LHCN-M2 (cell line): Measurements from ENCODE around the gene WDR4. TPM values are rescaled to one million over a fixed set of nuclear protein-coding genes. Genes with fewer than 3 reads are reported as not detected.
"Not testable (repeated sequence)": the region's sequence is repeated elsewhere in the genome, so short reads cannot be mapped to it uniquely, and the experiment has no call there.

Experiments used
- DNase-seq: peaks from one replicate; pipeline ENCODE4 v3.0.0-alpha.2; 2012; ENCODE audit warnings: low read depth
- polyA plus RNA-seq: library from polyadenylated mRNA; unstranded; fragments of >200 nt; gene quantifications from one replicate; pipeline ENCODE4 v1.2.1, GENCODE V29; 2012; ENCODE audit warnings: missing spikeins
- total RNA-seq: library from RNA; depleted of rRNA; stranded (reverse); fragments of >200 nt; gene quantifications from 2 replicates; pipeline ENCODE4 v1.2.3, GENCODE V29; 2014; rRNA removed

Gene WDR4, protein sequence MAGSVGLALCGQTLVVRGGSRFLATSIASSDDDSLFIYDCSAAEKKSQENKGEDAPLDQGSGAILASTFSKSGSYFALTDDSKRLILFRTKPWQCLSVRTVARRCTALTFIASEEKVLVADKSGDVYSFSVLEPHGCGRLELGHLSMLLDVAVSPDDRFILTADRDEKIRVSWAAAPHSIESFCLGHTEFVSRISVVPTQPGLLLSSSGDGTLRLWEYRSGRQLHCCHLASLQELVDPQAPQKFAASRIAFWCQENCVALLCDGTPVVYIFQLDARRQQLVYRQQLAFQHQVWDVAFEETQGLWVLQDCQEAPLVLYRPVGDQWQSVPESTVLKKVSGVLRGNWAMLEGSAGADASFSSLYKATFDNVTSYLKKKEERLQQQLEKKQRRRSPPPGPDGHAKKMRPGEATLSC
- total RNA-seq = 16.9 and 19.6 TPM in 2 replicates
- 14.4 TPM for polyA plus RNA-seq

DNA sequence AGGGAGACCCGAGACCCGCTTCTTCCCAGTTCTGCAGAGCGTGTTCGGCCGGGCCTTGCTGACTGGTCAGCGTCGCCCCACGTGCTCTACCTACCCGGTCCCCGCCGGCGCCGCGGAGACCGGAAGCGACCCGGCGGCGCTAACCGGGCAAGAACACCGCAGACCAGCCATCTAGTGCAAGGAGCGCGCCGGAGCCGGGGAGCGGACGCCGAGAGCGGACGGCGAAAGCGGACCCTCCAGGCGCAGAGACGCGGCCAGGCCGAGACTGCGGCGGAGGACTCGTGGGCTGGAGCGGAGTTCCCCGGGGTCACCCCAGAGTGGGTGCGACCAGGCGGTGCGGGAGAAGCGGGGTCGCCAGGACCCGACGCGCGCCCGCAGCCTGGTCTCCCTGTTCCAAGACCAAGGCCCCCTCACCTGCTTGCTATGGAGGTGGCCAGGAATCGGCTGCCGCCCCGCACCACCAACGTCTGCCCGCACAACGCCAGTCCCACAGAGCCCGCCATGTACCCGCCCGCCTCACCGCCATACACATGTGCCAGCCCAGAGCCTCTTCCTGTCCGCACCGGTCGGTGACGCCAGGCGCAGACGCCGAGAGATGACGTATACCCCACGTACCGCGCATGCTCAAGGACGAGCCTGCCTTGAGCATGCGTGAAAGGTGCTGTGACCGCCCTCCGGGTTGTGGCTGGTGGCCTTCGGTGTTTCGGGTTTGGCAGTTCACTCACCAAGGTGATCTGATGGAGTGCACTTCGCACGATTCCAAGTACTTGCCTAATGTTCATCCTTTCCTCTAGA lies at the start of gene WDR4:
Gene WDR4, minus strand, starts transcription at position 547 of the 795 bp plus-strand sequence. Its CDS starts 44 bp downstream, at position 503.
- peak; percentile 96 for DNase-seq

DNA sequence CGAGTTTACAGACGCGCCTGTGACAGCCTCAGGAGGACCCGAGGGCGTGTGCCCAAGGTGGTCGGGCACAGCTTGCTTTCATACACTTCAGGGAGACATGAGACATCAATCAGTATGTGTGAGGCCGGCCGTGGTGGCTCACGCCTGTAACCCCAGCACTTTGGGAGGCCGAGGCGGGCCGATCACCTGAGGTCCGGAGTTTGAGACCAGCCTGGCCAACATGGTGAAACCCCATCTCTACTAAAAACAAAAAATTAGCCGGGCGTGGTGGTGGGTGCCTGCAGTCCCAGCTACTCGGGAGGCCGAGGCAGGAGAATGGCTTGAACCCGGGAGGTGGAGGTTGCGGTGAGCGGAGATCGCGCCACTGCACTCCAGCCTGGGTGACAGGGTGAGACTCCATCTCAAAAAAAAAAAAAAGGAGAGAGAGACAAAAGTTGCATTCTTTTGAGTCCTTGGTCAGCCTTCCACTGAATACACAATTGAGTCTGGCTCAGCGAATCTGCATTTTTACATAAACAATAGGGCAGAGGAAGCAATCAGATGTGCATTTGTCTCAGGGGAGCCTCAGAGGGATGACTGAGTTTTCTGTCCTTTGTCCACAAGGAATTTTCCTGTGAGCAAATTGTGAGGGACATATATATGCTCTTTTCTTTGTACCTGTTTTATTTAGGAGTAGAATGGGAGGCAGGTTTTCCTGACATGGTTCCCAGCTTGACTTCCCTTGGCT lies 48.3 kb upstream of the WDR4 start:
- not testable (repeated sequence) for DNase-seq

DNA sequence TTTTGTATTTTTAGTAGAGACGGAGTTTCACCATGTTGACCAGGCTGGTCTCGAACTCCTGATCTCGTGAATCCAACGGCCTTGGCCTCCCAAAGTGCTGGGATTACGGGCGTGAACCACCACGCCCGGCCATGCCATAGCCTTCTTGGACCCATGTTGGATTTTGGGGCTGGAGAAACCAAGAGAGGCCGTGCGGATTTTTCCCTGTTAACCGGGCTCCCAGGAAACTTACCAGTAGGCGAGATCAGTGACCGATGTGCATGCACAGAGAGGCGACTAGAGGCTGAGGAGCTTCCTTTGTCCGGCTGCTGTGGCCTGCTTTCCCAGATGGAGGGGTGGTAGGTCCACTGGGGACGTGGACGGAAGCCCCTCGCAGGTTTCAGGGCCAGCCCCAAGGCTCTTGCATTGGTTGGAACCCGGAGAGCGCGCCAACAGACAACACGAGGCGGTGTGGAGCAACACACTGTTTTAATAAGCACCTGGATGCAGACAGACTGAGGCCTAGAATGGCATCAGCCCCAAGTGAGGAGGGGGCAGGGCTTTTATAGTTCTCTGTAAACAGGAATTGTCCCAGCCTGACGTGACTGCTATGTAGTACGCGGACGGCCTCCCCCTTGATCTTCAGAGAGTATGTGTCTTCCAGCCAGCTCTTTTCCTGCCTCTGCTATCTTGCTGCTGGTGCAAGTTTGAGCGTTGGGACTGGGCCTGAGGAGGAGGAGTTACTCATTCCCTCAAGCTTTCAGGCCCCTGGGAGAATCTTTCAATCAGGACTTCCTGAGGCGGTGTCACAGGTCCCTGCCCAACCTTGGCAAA lies 46.0 kb upstream of the WDR4 start, which contains the start of gene ERVH48-1:
Gene ERVH48-1, minus strand, starts transcription at position 517 of the 813 bp plus-strand sequence. CDS start 6,624 bp downstream, outside the sequence.
- no peak for DNase-seq

- no peak for DNase-seq
Measured at GRCh38 chr21:42924433-42924751, 45.1 kb upstream of the WDR4 start.

GRCh38 chr21:42923553-42924432 lies 44.5 kb upstream of the WDR4 start:
- peak; percentile 87 for DNase-seq

GRCh38 chr21:42922918-42923317 lies 43.6 kb upstream of the WDR4 start:
- no peak for DNase-seq

DNA sequence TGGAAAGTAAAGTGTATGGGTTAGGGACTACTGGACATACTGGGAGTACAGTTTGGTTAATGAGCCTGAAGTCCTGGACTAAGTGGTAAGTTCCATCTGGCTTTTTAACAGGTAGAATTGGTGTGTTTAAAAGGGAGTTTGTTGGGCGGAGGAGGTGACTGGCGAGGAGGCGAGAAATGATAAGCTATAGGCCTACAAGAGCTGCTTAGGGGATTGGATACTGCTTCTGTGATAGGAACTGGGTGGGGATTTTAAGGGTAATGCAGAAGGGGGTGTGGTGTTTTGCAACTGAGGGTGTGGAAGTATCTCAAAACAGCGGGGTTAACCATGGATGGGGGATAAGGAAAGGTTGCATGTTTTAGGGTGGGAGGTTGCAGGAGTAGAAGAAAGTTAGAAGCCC lies 42.6 kb upstream of the WDR4 start:
- DNase-seq = no peak

GRCh38 chr21:42918291-42918690 lies 39.0 kb upstream of the WDR4 start:
- DNase-seq = no peak

DNA sequence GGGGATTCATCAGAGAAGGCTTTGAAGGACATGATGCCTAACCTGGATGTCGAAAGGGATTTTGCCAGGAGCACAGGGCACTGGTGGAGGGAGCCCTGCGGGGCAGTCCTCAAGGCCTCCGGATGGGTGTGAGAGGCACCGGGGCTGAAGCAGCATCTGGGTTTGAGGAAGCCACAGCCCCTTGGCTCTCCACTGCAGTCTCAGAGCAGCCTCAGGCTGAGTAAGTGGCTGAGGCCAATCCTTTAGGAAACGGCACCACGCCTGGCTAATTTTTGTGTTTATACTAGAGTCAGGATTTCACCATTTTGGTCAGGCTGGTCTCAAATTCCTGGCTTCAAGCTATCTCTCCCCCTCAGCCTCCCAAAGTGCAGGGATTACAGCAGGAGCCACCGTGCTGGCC lies 34.1 kb upstream of the WDR4 start:
- no peak for DNase-seq

- not testable (repeated sequence) for DNase-seq
Measured at GRCh38 chr21:42911920-42912319, 32.6 kb upstream of the WDR4 start.

DNA sequence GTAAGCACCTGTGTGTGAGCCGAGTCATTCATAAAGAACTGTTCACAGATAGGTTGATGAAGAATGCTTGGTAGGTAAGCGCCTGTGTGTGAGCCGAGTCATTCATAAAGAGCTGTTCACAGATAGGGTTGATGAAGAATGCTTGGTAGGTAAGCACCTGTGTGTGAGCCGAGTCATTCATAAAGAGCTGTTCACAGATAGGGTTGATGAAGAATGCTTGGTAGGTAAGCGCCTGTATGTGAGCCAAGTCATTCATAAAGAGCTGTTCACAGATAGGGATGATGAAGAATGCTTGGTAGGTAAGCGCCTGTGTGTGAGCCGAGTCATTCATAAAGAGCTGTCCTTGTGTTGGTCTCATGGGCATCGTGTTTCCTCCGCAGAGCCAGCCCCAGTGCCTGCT lies 29.1 kb upstream of the WDR4 start:
- not testable (repeated sequence) for DNase-seq

GRCh38 chr21:42906233-42906632 lies 26.9 kb upstream of the WDR4 start:
- no peak for DNase-seq

DNA sequence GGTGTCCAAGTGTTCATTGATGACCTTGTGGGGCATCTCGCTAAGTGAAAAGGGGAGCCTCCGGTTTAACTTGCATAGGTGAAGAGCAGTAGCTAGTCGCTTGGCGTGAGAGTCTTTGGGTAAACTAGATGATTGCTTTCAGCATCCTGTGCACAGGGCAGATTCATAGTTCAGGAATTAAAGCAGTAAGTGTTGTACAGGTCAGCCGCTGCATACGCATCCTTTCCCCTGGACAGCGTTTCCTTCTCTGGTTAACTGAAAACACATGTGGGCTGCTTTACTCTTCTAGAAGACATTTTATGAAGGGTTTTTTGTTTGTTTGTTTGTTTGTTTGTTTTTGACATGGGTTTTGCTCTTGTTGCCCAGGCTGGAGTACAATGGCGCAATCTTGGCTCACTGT lies 25.9 kb upstream of the WDR4 start:
- no peak for DNase-seq

- DNase-seq = no peak
Measured at GRCh38 chr21:42903817-42904216, 24.5 kb upstream of the WDR4 start.

- no peak for DNase-seq
Measured at GRCh38 chr21:42900446-42900845, 21.1 kb upstream of the WDR4 start.

- DNase-seq = peak; percentile 97
Measured at GRCh38 chr21:42892931-42893755, 13.8 kb upstream of the WDR4 start, which contains the start of gene NDUFV3. NDUFV3 (plus strand) TSS chr21:42893309; CDS start chr21:42893334, 25 bp downstream.

DNA sequence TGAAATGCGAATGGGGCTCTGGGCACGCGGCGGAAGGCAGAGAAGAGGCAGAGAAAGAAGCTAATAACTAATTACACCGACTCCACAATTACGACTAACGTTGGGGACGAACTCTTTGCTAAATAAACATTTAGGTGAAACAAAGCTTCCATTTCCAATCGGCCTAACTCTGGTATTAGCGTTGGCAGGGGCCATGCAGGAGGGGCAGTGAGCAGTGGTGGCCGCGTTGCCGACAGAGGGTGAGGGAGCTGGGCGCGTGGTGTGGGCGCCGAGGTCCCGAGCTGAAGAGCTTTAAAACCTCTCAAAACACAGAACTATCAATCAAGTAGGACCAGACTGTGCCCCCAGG lies 13.2 kb upstream of the WDR4 start:
- no peak for DNase-seq

DNA sequence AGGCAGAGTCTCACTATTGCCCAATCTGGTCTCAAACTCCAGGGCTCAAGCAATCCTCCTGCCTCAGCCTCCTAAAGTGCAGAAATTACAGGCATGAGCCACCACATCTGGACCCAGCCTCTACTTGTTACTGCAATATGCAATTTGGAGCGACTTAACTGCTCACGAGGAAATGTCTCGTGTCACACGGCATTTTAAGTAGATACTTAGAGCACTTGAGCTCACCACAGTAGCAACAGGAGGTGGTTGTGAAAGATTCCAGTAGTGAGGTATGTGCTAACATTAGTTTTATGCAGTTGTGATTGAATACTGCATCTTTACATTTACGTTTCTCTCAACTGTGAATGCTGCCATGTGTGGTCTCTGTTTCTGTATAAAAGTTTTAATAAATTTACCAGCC lies 8.0 kb upstream of the WDR4 start:
- DNase-seq = no peak

DNA sequence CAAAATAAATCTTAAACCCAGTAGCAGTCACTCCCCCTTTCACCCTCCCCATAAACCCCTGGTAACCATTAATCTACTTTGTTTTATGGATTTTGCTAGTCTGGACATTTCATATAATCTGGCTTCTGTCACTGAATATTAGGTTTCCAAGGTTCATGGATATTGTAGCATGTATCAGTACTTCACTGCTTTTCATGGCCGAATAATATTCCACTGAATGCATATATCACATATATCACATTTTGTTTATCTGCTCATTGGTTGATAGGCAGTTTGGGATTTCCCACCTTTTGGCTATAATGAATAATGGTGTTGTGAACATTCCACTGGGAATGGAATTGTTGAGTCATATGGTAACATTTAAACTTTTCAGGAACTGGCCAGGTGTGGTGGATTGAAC lies 4.6 kb upstream of the WDR4 start:
- DNase-seq = no peak
